Right renal pelvis (tissue), 4 donors: ENCODE measurements around the gene AQP9. TPM values are rescaled to one million over a fixed set of nuclear protein-coding genes. Genes with fewer than 3 reads are reported as not detected.

Source experiments
- DNase-seq, 4 donors: peaks; one replicate each; pipeline ENCODE4 v3.0.0-alpha.2; 2013; ENCODE audit warnings: low read depth in 4 of 4, low spot score in 3 of 4, missing footprints in 1 of 4
- polyA plus RNA-seq, 4 donors: library from polyadenylated mRNA; unstranded; fragments of 120-200 nt; gene quantifications; one replicate each; pipeline ENCODE4 v1.2.1, GENCODE V29; 2013; ENCODE audit not compliant: insufficient read length in 4 of 4

The AQP9 gene
- polyA plus RNA-seq, 4 donors = 0.07 to 0.21 (median 0.12) TPM

DNA sequence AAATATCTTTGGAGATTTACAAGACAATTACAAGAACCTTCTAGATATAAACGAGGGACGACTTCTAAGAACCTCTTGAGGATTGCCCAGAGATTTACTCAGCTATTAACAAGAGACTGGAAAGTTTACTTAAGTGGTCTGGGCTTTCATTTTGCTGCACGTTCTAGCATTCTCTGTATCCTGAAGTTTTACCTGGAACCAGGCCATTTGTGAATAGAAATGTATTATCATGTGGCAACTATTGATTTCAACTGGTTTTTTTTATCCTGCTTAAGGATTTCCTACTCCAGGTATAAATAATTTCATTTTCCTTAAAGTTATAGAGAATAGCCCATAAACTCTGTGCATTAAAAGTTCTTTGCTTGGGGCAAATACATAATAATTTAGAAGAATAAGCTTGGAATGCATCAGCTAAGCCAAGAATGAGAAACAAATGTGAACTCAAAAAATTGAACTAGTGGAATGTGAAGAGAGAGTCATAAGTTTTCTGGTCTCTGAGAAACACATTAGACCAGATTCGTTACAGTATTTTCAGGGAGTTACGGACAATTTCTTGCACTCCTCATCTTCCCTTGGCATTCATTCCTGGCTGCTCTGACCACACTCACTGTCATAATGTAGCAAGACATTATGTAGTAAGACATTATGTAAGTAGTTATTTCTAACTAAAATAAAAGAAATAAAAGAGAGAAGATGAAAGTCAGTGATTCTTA is 1.3 kb downstream of the AQP9 start:
- no peak for DNase-seq

DNA sequence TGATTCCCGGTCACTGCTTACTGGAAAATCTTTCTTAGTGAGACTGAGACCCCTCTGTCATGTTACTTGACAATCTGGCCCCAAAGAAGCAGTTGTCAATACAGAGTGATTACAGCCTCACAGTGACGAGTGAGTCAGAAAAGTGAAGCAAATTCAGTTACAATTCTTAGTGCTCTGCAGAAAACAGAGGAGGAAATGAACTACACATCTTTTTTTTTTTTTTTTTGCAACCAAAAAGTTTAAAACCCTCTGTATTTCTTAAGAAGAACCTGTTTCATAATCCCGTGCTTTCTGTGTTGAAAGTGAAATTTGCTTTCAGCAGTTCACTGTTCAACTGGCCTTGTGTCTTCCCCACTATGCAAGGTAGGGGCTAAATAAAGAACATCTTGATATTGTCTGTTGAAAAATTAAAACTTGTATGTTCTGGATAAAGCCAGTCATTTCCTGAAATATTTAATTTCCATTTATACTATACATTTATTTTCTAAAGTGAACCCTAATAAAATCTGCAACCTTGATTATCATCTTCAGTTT is 1.9 kb downstream of the AQP9 start:
- DNase-seq = no peak

DNA sequence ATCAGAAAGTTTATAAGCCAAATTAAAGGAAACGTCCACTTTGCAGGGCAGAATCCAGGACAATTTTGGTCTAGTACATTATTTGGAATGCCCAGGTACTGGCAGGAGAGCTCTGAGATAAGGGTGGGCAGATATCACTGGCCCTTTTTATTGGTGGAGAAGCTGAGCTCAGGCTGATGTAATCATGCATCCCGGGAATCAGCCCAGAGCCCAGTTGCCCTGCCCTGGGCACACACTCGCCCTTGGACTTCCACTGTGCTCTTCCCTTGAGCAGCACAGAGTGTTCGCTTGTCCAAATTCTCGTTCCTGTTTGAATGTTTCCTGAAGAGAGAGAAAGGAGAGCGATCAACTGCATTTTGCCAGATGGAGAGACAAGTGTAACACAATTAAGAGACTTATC is 3.7 kb downstream of the AQP9 start:
- no peak for DNase-seq

DNA sequence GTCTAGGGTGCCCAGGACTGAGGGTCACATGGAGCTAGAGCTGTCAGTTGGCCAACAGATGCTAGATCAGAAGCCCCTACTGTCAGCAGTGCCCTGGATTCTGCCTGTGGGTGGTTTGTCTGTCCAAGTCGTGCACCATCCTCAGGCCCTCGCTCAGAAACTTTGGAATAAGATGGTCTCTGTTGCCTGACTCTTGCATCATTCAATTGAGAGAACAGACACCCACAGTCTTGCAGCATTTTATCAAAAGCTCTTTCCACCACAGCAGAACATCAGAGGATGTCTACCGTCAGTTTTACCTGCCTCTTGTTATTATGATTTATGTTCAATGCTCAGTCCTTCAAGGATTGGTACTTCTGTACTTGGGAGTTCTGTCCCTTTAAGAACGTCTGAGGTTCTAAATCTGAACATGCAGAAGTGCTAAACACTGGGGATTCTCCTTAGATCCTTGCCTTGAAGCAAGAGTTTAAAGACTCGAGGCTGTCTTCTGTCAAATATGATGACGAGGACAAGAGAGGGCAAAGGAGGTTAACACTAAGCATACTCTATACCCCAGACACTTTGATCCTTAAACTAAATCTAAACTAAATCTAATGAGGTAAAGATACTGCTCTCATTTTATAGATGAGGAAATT is 4.8 kb downstream of the AQP9 start:
- DNase-seq = no peak

DNA sequence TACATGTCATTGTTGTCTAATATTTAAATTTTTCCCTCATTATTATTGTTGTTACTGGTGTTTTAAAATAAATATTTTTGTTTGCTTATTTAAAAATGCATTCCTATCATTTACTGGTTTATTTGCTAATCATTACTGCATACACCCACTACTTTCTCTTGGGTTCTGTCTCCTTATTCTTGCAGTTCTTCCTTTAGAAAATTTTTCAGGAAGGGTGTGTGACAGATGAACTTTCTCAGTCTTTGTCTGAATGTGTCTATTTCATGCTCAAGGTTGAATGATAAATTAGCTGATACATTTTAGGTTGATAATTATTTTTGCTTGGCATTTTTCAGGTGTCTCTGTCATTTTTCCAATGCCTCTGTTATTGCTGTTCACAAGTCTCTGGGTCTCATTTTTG is 7.4 kb downstream of the AQP9 start:
- DNase-seq = no peak

DNA sequence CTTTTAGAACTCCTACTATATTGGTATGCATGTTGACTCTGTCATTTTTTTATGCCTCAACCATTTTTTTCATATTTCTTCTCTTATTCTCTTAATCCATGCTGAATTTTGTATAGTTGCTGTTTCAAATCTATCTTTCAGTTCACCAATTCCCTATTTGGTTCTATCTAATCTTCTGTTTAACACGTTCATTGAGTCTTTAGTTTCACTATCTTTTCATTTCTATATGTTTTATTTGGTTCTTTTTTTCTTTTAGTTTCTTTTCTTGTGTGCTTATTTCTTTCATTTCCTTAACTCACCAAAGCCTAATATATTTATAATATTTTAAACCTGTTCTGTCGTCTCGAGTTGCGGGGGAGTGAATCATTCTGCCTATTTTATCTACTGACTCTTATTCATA is 8.0 kb downstream of the AQP9 start:
- no peak for DNase-seq

DNA sequence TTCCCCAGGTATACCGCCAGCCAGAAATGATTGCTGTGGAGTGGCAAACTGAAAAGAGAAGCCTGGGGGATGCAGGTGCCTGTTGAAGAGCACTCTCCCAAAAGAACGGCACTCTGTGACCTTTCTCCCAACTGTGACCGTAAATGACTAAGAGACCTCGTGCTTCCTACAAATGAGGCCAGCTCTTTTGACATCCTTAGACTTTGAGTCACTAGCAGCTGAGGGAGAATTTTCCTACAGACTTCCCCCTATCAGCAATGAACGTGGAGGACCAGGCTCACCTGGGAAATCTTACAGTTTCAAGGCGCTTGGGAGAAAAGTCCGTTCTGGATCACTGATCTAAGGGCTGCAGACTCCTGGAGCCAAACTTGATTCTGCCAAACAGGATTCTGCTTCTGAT is 8.6 kb downstream of the AQP9 start:
- peak; percentile 26 to 55 (median 45) for DNase-seq

DNA sequence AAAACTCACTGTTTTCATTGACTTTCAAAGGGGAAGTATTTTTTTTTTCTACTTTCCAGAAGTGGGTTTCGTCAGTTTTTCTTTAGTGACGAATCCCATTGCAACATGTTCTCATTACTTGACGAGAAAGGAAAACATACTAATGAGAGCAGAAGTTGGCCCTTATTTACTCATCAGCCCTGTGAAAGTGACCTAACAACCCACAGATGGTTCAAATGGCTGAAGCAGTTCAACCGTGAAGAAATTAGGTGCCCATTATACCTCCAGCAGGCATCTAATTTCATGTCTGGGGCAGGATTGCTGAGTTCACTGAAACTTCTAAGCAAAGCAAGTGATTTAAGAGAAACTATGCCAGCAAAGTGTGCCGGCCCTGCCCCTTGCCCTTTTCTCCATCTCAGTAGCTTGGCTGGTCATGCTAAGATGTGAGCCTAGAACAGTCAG is 9.0 kb downstream of the AQP9 start:
- DNase-seq = peak; percentile 23 to 57 (median 44)

DNA sequence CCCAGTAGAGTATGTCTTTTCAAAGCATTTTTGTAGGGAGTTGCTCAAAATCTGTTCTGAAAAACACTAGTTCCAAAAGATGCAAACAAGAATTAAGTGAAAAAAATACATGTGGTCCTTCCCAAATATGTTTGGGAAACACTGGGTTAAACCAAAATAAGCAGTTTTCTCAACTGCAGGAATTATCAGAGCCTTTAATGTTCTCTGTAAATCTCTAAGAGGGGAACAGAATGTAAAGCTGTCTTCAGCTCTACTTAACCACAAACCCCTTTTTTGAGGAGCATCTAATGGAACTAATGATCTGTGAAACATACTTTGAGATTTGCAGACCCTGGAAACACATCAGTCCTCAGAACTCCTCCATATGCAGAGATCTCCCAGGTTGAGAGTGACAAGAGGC is 9.9 kb downstream of the AQP9 start:
- no peak for DNase-seq

DNA sequence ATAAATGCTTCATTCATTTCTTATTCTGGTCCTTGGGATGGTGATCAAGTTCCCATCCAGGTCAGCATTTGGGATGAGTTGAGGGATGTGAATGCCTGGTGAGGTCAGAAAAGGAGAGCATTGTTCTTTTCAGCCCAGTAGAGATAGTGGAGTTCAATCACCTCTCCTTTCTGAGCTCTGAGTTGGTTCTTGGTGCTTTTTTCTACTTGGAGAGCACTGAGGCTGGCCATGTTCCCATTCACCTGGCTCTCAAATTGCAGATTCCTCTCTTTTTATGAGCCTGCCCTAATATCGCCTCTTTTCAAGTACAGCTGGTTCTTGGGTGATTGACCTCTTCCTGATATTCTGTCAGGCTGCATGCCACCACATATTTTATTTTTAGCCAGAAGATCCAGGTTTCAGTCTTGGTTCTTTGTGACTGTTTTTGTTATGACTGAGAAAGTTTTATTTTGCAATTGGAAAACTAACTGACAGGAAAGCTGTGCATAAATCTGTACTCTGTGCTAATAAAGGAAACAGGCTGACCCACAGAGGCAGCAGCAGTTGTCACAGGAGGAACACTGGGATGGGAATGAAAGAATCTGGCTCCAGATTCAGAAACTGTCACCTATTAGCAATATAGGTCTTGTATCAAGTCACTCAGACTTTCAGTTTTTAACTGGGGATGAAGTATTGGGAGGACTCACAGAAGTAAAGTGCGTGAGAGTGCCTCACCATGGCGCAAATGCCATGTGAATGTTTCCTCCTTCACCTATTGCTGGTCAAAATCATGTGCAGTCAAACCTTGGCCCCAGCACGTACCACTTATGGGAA is 10.7 kb downstream of the AQP9 start:
- DNase-seq = no peak

DNA sequence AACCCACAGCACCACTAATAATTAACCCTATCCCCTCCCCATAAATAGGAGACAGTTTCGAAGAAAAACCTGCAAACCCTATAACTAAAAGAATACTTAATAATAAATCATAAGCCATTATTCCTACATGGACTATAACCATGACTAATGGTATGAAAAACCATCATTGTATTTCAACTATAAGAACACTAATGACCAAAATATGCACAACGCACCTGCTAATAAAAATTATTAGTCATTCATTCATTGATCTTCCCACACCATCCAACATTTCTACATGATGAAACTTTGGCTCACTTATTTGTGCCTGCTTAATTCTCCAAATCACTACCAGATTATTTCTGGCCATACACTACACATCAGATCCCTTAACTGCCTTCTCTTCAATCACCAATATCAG is 16.6 kb downstream of the AQP9 start:
- DNase-seq = no peak

DNA sequence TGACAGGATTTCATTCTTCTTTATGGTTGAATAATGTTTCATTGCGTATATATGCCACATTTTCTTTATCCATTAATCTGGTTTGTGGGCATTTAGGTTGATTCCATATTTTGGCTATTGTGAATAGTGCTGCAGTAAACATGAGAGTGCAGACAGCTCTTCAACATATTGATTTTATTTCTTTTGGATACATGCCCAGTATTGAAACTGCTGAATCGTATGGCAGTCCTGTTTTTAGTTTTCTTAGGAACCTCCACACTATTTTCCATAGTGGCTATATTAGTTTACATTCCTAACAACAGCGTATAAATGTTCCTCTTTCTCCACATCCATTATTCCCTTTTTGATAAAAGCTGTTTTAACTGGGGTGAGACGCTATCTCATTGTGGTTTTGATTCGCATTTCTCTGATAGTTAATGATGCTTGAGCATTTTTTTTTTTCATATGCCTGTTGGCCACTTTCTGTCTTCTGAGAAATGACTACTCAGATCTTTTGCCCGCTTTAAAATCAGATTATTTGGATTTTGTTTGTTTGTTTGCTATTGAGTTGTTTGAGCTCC is 21.7 kb downstream of the AQP9 start:
- DNase-seq = no peak

DNA sequence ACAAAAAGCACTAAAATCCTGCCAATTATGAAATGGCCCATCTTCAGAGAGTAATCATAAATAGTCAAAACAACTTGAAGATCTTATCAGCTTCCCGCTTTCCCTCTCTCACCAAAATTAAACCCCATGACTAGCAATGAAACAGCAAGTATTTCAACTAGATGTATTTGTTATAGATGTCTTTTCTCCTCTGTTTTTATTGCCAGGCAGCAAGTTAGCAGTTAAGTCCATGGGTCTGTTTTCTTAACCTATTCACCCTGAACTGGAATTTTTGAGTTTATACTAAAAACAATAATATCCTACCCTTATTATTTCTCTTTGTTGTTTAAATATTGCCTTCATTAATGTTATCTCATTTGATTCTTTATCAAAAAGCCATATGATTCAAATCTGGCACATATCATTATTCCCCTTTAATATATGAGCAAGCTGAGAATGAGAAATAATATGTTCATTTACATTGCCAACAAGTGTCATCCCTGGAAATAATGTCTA is 23.3 kb downstream of the AQP9 start:
- no peak for DNase-seq

DNA sequence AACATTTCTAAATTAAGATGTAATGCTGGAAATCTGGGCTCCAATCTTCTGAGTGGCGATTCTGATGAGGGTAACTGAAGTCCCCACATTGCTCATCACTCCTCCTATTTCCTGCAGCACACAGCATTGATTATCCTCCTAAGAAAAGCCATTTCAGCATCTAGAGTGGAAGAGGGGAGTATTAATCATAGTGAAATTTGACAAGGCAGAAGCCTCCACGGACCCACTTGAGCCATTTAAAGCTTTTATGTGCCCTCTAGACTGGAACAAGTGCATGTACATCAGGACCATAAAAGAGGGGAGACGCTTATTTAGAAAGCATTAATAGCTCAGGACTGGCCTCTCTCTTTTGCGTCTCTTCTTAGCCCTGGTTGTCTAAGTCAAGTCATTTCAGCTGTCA is 25.8 kb downstream of the AQP9 start:
- DNase-seq = no peak

DNA sequence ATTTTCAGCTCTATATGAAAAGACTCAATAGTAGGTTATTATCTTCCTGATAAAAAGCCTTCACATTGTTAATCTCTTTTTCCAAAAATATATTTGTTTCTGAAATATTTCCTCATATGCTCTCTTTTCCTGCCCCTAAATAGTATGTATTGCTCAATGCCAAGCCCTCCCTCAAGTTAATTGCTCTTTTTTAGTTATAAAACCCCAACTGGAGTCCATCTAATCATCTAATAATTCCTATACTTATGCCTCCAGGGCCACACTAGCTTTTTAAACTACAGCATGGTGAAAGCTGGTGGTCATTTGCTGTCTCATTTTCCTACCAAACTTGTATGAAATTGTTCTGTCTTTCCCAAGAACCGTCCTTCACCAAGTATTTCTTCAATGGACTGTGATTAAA is 26.7 kb downstream of the AQP9 start:
- no peak for DNase-seq

DNA sequence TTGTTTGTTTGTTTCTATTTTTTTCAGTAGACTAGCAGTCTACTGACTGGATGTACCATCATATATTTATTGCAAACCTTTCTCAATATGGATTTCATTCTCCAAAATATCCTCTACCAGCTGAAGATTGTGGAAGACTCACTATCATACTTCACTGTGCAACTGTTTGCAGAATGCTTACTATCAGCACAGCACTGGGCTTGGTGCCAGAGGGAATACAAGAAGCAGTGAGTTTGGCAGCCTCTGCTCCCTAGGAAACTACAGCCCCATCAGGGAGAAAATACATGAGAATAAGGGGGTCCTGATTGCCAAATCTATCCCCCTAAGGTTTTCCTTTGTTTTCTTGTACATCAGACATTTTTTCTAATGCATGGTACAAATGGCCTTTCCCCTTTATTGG is 27.5 kb downstream of the AQP9 start:
- DNase-seq = peak in 1 of 4 donors; percentile 12

DNA sequence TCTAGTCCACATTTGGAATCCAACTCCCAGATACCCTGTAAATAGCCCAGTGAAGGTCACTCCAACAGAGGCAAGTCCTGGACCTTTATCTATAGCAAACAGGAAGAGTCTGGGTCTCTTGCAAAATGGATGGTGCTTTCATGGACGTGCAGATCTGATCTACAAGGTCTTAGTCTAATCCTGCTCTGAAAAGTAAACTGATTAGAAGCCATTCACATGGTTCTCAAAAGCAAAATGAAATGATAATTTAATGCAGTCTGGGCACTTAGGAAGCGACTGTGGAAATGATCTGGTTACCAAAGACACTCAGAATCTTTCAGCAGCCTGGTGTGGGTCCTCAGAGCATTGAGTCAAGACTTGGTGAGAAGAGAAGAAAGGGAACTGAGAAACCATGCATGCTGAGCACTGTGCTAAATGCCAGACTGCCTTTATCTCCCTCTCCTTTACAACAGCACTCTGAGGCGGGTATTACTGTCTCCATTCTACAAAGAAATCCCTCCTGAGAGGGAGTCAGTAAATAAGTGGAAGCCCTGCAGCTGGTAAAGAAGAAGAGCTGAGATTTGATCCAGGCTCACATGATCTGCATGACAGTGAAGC is 29.0 kb downstream of the AQP9 start:
- DNase-seq = no peak

DNA sequence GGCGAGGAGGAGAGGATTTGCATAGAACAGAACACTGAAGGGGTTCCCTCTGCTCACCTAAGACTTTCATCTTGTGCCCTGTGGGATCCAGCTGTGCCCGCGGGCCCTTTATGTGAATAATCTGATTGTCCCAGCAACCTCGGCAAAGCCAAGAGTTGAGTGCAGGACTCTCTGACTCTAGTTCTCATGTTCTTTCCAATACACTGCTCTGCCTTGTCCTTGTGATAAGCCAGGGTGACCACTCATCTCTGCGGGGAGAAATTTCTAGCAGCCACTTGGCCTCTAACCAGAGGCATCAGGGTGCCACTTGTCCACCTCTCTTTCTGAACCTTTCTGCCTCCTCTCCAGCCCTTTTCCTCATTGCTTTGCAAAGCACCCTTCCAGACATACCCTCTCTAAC is 31.8 kb downstream of the AQP9 start:
- DNase-seq = no peak

DNA sequence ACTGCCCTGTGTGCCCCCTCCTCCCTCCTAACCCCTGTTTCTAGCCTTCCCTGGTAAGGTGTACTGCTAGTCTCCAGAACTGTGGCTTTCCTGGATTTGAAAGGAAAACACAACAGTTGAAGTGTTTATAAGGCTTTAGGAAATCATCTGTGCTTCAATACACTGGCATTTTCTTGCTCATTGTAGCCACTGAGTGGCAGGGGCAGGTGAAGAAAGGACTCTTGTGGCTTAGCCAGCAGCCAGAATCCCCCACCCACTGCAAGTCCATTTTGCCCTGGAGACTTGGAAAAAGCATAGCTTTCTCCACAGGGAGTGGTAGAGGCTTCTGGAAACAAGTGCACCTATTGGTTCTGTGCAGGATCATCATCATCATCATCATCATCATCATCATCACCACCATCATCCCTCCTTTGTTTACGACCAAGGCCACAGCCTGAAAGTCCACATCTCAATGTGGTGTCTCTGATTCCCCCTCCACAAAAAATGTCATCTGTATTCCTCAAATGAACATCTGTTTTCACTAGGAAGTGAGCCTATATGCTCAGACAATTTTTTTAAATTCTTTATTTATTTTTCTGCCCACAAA is 33.4 kb downstream of the AQP9 start:
- no peak for DNase-seq

DNA sequence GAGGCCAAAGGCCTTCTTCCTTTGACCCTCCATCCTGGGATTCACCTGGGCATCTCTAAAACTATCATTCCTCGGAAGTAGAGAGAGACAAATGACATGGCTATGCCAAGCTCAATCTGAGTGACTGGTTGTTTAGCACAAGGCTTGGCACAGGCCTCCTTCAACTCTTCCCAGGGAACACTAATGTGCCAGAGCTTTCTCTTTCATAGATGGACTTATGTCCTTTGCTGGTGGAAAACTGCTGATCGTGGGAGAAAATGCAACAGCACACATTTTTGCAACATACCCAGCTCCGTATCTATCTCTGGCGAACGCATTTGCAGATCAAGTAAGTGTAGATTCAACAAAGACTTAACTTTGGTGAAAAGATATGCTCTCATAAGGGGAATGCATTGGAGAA is 36.5 kb downstream of the AQP9 start:
- no peak for DNase-seq
